ENCODE data around the gene CYB5R4. TPM values are rescaled to one million over a fixed set of nuclear protein-coding genes. Genes with fewer than 3 reads are reported as not detected.

The CYB5R4 gene
- total and polyA plus RNA-seq, 2 experiments from 2014 or later, result 4.1 to 17.5 TPM

GRCh38 chr6:83985715-83986114 is 126.2 kb downstream of the CYB5R4 start:
- DNase-seq, result no peak
- Histone ChIP-seq H4K20me1 (ENCODE audit: insufficient read depth) (no peaks in the 10 kb centered on the region), H3K4me2 (ENCODE audit: unreplicated experiment) (no peak overlapping the region), H3K79me2 (ENCODE audit: insufficient read depth) (no peaks in the 10 kb centered on the region), H3K4me1 (ENCODE audit: insufficient read depth) (no peaks in the 10 kb centered on the region), H3K27ac (no peak overlapping the region), H3K27me3 (replicated peaks; ENCODE audit: insufficient read depth) (no peaks in the 10 kb centered on the region), H3K4me3 (no peak overlapping the region), H3K9ac (no peak overlapping the region), H3K36me3 (ENCODE audit: low read depth) (no peaks in the 10 kb centered on the region), H3K9me2 (ENCODE audit: insufficient read depth) (no peaks in the 10 kb centered on the region), H3K9me3 (ENCODE audit: low read depth) (no peaks in the 10 kb centered on the region), H3F3A (ENCODE audit: insufficient read depth) (no peaks in the 10 kb centered on the region), H2AFZ (no peak overlapping the region)
- TF ChIP-seq EZH2phosphoT487 (IDR thresholded peaks at IDR 0.05; ENCODE audit: insufficient read depth, low read depth) (no peak), EZH2 (IDR thresholded peaks at IDR 0.05; ENCODE audit: insufficient read depth, poor library complexity, severe bottlenecking) (no peak)
- in situ Hi-C loops (cut with MboI), result no loop called here

- in situ Hi-C loops (cut with MboI), result no loop called here
- H3F3A ChIP-seq (ENCODE audit: insufficient read depth), result no peaks in the 10 kb centered on the region
- no peaks in the 10 kb centered on the region for H3K27me3 ChIP-seq (replicated peaks; ENCODE audit: insufficient read depth)
- H3K36me3 ChIP-seq (ENCODE audit: low read depth), result no peaks in the 10 kb centered on the region
- no peaks in the 10 kb centered on the region for H3K9me3 ChIP-seq (ENCODE audit: low read depth)
- H3K4me1 ChIP-seq (ENCODE audit: insufficient read depth), result no peaks in the 10 kb centered on the region
- H3K4me2 ChIP-seq (ENCODE audit: unreplicated experiment), result no peak overlapping the region
- H3K4me3 ChIP-seq, result no peak overlapping the region
- no peaks in the 10 kb centered on the region for H4K20me1 ChIP-seq (ENCODE audit: insufficient read depth)
- no peak overlapping the region for H3K9ac ChIP-seq
- no peak overlapping the region for H2AFZ ChIP-seq
- no peaks in the 10 kb centered on the region for H3K9me2 ChIP-seq (ENCODE audit: insufficient read depth)
- no peak overlapping the region for H3K27ac ChIP-seq
- DNase-seq, result no peak
- TF ChIP-seq EZH2 (IDR thresholded peaks at IDR 0.05; ENCODE audit: insufficient read depth, poor library complexity, severe bottlenecking), result no peak
- no peak for TF ChIP-seq EZH2phosphoT487 (IDR thresholded peaks at IDR 0.05; ENCODE audit: insufficient read depth, low read depth)
- no peaks in the 10 kb centered on the region for H3K79me2 ChIP-seq (ENCODE audit: insufficient read depth)
These were observed 138.6 kb downstream of the CYB5R4 start for GRCh38 chr6:83998021-83998584.

- no peaks in the 10 kb centered on the region for H3K9me3 ChIP-seq (ENCODE audit: low read depth)
- no peaks in the 10 kb centered on the region for H3K79me2 ChIP-seq (ENCODE audit: insufficient read depth)
- in situ Hi-C loops (cut with MboI), result no loop called here
- H3K36me3 ChIP-seq (ENCODE audit: low read depth), result no peaks in the 10 kb centered on the region
- no peaks in the 10 kb centered on the region for H3K4me1 ChIP-seq (ENCODE audit: insufficient read depth)
- H3F3A ChIP-seq (ENCODE audit: insufficient read depth), result no peaks in the 10 kb centered on the region
- no peak overlapping the region for H3K4me3 ChIP-seq
- H3K27ac ChIP-seq, result no peak overlapping the region
- no peak for TF ChIP-seq EZH2phosphoT487 (IDR thresholded peaks at IDR 0.05; ENCODE audit: insufficient read depth, low read depth)
- no peak for TF ChIP-seq EZH2 (IDR thresholded peaks at IDR 0.05; ENCODE audit: insufficient read depth, poor library complexity, severe bottlenecking)
- no peaks in the 10 kb centered on the region for H3K27me3 ChIP-seq (replicated peaks; ENCODE audit: insufficient read depth)
- no peaks in the 10 kb centered on the region for H4K20me1 ChIP-seq (ENCODE audit: insufficient read depth)
- DNase-seq, result no peak
- no peak overlapping the region for H2AFZ ChIP-seq
- no peak overlapping the region for H3K9ac ChIP-seq
- no peaks in the 10 kb centered on the region for H3K9me2 ChIP-seq (ENCODE audit: insufficient read depth)
- 47 to 61% methylated on average over 3 of the region's 3 CpGs for WGBS, 2 experiments (ENCODE audit: low coverage in 1 of 2, low lambda C conversion rate in 2 of 2, missing lambda C conversion rate in 2 of 2)
- H3K4me2 ChIP-seq (ENCODE audit: unreplicated experiment), result no peak overlapping the region
These were observed 141.6 kb downstream of the CYB5R4 start for GRCh38 chr6:84001119-84001518.

GRCh38 chr6:84002226-84002625 is 142.7 kb downstream of the CYB5R4 start:
- Histone ChIP-seq H3F3A (ENCODE audit: insufficient read depth) (no peaks in the 10 kb centered on the region), H3K9ac (no peak overlapping the region), H4K20me1 (ENCODE audit: insufficient read depth) (no peaks in the 10 kb centered on the region), H3K4me2 (ENCODE audit: unreplicated experiment) (no peak overlapping the region), H3K27me3 (replicated peaks; ENCODE audit: insufficient read depth) (no peaks in the 10 kb centered on the region), H3K9me2 (ENCODE audit: insufficient read depth) (no peaks in the 10 kb centered on the region), H3K79me2 (ENCODE audit: insufficient read depth) (no peaks in the 10 kb centered on the region), H3K4me3 (no peak overlapping the region), H3K27ac (no peak overlapping the region), H3K9me3 (ENCODE audit: low read depth) (no peaks in the 10 kb centered on the region), H2AFZ (no peak overlapping the region), H3K4me1 (ENCODE audit: insufficient read depth) (no peaks in the 10 kb centered on the region), H3K36me3 (ENCODE audit: low read depth) (no peaks in the 10 kb centered on the region)
- no peak for TF ChIP-seq EZH2phosphoT487 (IDR thresholded peaks at IDR 0.05; ENCODE audit: insufficient read depth, low read depth)
- TF ChIP-seq EZH2 (IDR thresholded peaks at IDR 0.05; ENCODE audit: insufficient read depth, poor library complexity, severe bottlenecking), result no peak
- in situ Hi-C loops (cut with MboI), result no loop called here
- DNase-seq, result no peak
- 12 to 15% methylated on average over 2 of the region's 2 CpGs for WGBS, 2 experiments (ENCODE audit: low coverage in 1 of 2, low lambda C conversion rate in 2 of 2, missing lambda C conversion rate in 2 of 2)

GRCh38 chr6:84003131-84003530 is 143.6 kb downstream of the CYB5R4 start:
- no peak for TF ChIP-seq EZH2 (IDR thresholded peaks at IDR 0.05; ENCODE audit: insufficient read depth, poor library complexity, severe bottlenecking)
- no peak for TF ChIP-seq EZH2phosphoT487 (IDR thresholded peaks at IDR 0.05; ENCODE audit: insufficient read depth, low read depth)
- H4K20me1 ChIP-seq (ENCODE audit: insufficient read depth), result no peaks in the 10 kb centered on the region
- no peaks in the 10 kb centered on the region for H3F3A ChIP-seq (ENCODE audit: insufficient read depth)
- no peak overlapping the region for H3K4me2 ChIP-seq (ENCODE audit: unreplicated experiment)
- H3K9me2 ChIP-seq (ENCODE audit: insufficient read depth), result no peaks in the 10 kb centered on the region
- H3K79me2 ChIP-seq (ENCODE audit: insufficient read depth), result no peaks in the 10 kb centered on the region
- no peaks in the 10 kb centered on the region for H3K4me1 ChIP-seq (ENCODE audit: insufficient read depth)
- WGBS, 2 experiments (ENCODE audit: low coverage in 1 of 2, low lambda C conversion rate in 2 of 2, missing lambda C conversion rate in 2 of 2), result 44 to 75% methylated on average over 1 of the region's 1 CpG
- H3K9me3 ChIP-seq (ENCODE audit: low read depth), result no peaks in the 10 kb centered on the region
- H3K36me3 ChIP-seq (ENCODE audit: low read depth), result no peaks in the 10 kb centered on the region
- H3K27ac ChIP-seq, result no peak overlapping the region
- H3K4me3 ChIP-seq, result no peak overlapping the region
- in situ Hi-C loops (cut with MboI), result no loop called here
- no peak for DNase-seq
- no peak overlapping the region for H3K9ac ChIP-seq
- no peak overlapping the region for H2AFZ ChIP-seq
- no peaks in the 10 kb centered on the region for H3K27me3 ChIP-seq (replicated peaks; ENCODE audit: insufficient read depth)
